ENCODE results near the gene NR1H3.
"Not testable (repeated sequence)": the region's sequence is repeated elsewhere in the genome, so short reads cannot be mapped to it uniquely, and the experiment has no call there.

Gene NR1H3

GRCh38 chr11:47257517-47258316 lies at the start of gene NR1H3:
TSS of gene NR1H3 (plus strand) at chr11:47257996. CDS start at chr11:47259217, 1,221 bp downstream.
- no peaks in the 10 kb centered on the region for H3K36me3 ChIP-seq (ENCODE audit: control insufficient read depth in 1 of 2, insufficient read depth in 2 of 2, low read length in 2 of 2)
- H3K9me3 ChIP-seq (ENCODE audit: control insufficient read depth in 1 of 2, low read length in 2 of 2), result no peaks in the 10 kb centered on the region
- peaks cover 27 to 50% of the 10 kb centered on the region in 2 donors for H3K4me1 ChIP-seq (ENCODE audit: control insufficient read depth in 1 of 2, insufficient read depth in 2 of 2, low read length in 2 of 2)
- no peaks in the 10 kb centered on the region for H3K27me3 ChIP-seq (ENCODE audit: low read depth, low read length)
- peak within 1 kb of the TSS; percentile 48 to 66 for H3K4me3 ChIP-seq (ENCODE audit: low read depth in 1 of 2, low read length in 2 of 2)
- H3K27ac ChIP-seq (ENCODE audit: low read length), result peak within 1 kb of the TSS; percentile 80

GRCh38 chr11:47208008-47208552 lies 49.7 kb upstream of the NR1H3 start:
- not testable (repeated sequence) for H3K9me3 ChIP-seq (ENCODE audit: control insufficient read depth in 1 of 2, low read length in 2 of 2); H3K27me3 ChIP-seq (ENCODE audit: low read depth, low read length); H3K36me3 ChIP-seq (ENCODE audit: control insufficient read depth in 1 of 2, insufficient read depth in 2 of 2, low read length in 2 of 2); H3K4me1 ChIP-seq (ENCODE audit: control insufficient read depth in 1 of 2, insufficient read depth in 2 of 2, low read length in 2 of 2); H3K4me3 ChIP-seq (ENCODE audit: low read depth in 1 of 2, low read length in 2 of 2); H3K27ac ChIP-seq (ENCODE audit: low read length)

- no peak overlapping the region for H3K27ac ChIP-seq (ENCODE audit: low read length)
- no peaks in the 10 kb centered on the region for H3K27me3 ChIP-seq (ENCODE audit: low read depth, low read length)
- peaks cover 0 to 2% of the 10 kb centered on the region in 2 donors for H3K4me1 ChIP-seq (ENCODE audit: control insufficient read depth in 1 of 2, insufficient read depth in 2 of 2, low read length in 2 of 2)
- no peaks in the 10 kb centered on the region for H3K36me3 ChIP-seq (ENCODE audit: control insufficient read depth in 1 of 2, insufficient read depth in 2 of 2, low read length in 2 of 2)
- H3K9me3 ChIP-seq (ENCODE audit: control insufficient read depth in 1 of 2, low read length in 2 of 2), result no peaks in the 10 kb centered on the region
- H3K4me3 ChIP-seq (ENCODE audit: low read depth in 1 of 2, low read length in 2 of 2), result no peak overlapping the region
Measured at GRCh38 chr11:47208628-47209027, 49.2 kb upstream of the NR1H3 start.

GRCh38 chr11:47212938-47213337 lies 44.9 kb upstream of the NR1H3 start:
- peaks cover 0 to 6% of the 10 kb centered on the region in 2 donors for H3K36me3 ChIP-seq (ENCODE audit: control insufficient read depth in 1 of 2, insufficient read depth in 2 of 2, low read length in 2 of 2)
- no peak overlapping the region for H3K27ac ChIP-seq (ENCODE audit: low read length)
- H3K27me3 ChIP-seq (ENCODE audit: low read depth, low read length), result no peaks in the 10 kb centered on the region
- H3K9me3 ChIP-seq (ENCODE audit: control insufficient read depth in 1 of 2, low read length in 2 of 2), result no peaks in the 10 kb centered on the region
- H3K4me3 ChIP-seq (ENCODE audit: low read depth in 1 of 2, low read length in 2 of 2), result no peak overlapping the region
- H3K4me1 ChIP-seq (ENCODE audit: control insufficient read depth in 1 of 2, insufficient read depth in 2 of 2, low read length in 2 of 2), result peaks cover 0 to 15% of the 10 kb centered on the region in 2 donors

DNA sequence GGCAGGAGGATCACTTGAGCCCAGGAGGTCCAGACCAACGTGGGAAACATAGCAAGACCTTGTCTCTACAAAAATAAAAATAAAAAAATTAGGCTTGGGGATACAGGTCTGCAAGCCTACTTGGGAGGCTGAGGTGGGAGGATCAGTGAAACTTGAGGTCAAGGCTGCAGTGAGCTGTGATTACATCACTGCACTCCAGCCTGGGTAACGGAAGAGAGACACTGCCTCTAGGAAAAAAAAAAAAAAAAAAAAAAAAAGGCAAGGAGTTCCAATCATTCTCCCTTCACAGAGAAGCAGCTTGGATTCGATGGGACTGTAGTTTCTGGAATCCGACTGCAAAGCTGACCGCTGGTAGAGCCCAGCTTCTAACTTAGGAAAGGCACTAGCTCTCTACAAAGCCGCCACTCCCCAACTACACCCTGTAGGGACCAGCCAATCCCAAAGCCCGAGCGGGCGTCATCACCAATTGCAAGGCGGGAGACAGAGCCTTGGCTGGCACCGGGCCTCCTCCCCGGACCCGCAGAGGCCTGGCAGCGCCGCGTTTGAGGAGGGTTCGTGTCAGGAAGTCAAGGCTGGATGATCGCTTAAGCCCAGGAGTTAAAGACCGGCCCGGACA lies 43.7 kb upstream of the NR1H3 start:
- H3K27me3 ChIP-seq (ENCODE audit: low read depth, low read length), result no peaks in the 10 kb centered on the region
- H3K9me3 ChIP-seq (ENCODE audit: control insufficient read depth in 1 of 2, low read length in 2 of 2), result no peaks in the 10 kb centered on the region
- peaks cover 0 to 11% of the 10 kb centered on the region in 2 donors for H3K36me3 ChIP-seq (ENCODE audit: control insufficient read depth in 1 of 2, insufficient read depth in 2 of 2, low read length in 2 of 2)
- H3K4me1 ChIP-seq (ENCODE audit: control insufficient read depth in 1 of 2, insufficient read depth in 2 of 2, low read length in 2 of 2), result peaks cover 0 to 21% of the 10 kb centered on the region in 2 donors
- peak overlapping the region; percentile 79 to 95 for H3K4me3 ChIP-seq (ENCODE audit: low read depth in 1 of 2, low read length in 2 of 2)
- H3K27ac ChIP-seq (ENCODE audit: low read length), result peak overlapping the region; percentile 96

DNA sequence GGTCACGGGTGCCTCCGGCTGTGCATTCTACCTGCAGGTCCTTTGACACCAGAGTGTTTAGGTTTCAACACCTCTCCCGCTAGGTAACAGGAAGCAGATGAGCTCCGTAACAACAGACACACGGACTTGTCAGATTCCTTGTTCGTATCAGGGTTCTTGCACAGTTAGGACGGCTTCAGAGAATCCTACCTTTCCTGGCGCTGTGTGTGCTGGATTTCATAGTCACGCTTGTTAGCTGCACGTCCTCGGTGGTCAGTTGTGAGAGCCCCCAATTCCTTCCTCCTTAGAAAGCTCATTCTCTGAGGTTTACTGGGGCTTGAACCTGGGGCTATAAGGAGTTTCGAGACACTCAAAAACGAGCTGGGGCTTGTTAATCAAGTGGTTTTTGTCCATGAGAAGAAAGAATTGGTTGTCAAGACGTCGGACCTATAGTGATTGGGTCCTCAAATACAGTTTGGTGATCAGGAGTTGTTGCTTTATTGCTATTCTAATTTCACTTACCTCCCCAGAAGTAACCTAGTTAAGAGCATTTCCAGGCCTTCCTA lies 42.4 kb upstream of the NR1H3 start:
- peak overlapping the region; percentile 79 to 95 for H3K4me3 ChIP-seq (ENCODE audit: low read depth in 1 of 2, low read length in 2 of 2)
- peak overlapping the region; percentile 96 for H3K27ac ChIP-seq (ENCODE audit: low read length)
- no peaks in the 10 kb centered on the region for H3K9me3 ChIP-seq (ENCODE audit: control insufficient read depth in 1 of 2, low read length in 2 of 2)
- H3K36me3 ChIP-seq (ENCODE audit: control insufficient read depth in 1 of 2, insufficient read depth in 2 of 2, low read length in 2 of 2), result peaks cover 0 to 11% of the 10 kb centered on the region in 2 donors
- H3K27me3 ChIP-seq (ENCODE audit: low read depth, low read length), result no peaks in the 10 kb centered on the region
- peaks cover 0 to 25% of the 10 kb centered on the region in 2 donors for H3K4me1 ChIP-seq (ENCODE audit: control insufficient read depth in 1 of 2, insufficient read depth in 2 of 2, low read length in 2 of 2)

GRCh38 chr11:47216121-47216798 lies 41.5 kb upstream of the NR1H3 start:
- H3K4me1 ChIP-seq (ENCODE audit: control insufficient read depth in 1 of 2, insufficient read depth in 2 of 2, low read length in 2 of 2), result peaks cover 0 to 28% of the 10 kb centered on the region in 2 donors

GRCh38 chr11:47220401-47220821 lies 37.4 kb upstream of the NR1H3 start:
- no peak overlapping the region for H3K4me3 ChIP-seq (ENCODE audit: low read depth in 1 of 2, low read length in 2 of 2)
- H3K27me3 ChIP-seq (ENCODE audit: low read depth, low read length), result no peaks in the 10 kb centered on the region
- H3K27ac ChIP-seq (ENCODE audit: low read length), result no peak overlapping the region
- H3K4me1 ChIP-seq (ENCODE audit: control insufficient read depth in 1 of 2, insufficient read depth in 2 of 2, low read length in 2 of 2), result peaks cover 0 to 25% of the 10 kb centered on the region in 2 donors
- no peaks in the 10 kb centered on the region for H3K9me3 ChIP-seq (ENCODE audit: control insufficient read depth in 1 of 2, low read length in 2 of 2)
- peaks cover 0 to 13% of the 10 kb centered on the region in 2 donors for H3K36me3 ChIP-seq (ENCODE audit: control insufficient read depth in 1 of 2, insufficient read depth in 2 of 2, low read length in 2 of 2)

More at GRCh38 chr11:47216121-47216798, 41.5 kb upstream of the NR1H3 start:
- no peaks in the 10 kb centered on the region for H3K27me3 ChIP-seq (ENCODE audit: low read depth, low read length)
- peak overlapping the region; percentile 79 to 95 for H3K4me3 ChIP-seq (ENCODE audit: low read depth in 1 of 2, low read length in 2 of 2)
- H3K27ac ChIP-seq (ENCODE audit: low read length), result peak overlapping the region; percentile 96
- H3K9me3 ChIP-seq (ENCODE audit: control insufficient read depth in 1 of 2, low read length in 2 of 2), result no peaks in the 10 kb centered on the region
- H3K36me3 ChIP-seq (ENCODE audit: control insufficient read depth in 1 of 2, insufficient read depth in 2 of 2, low read length in 2 of 2), result peaks cover 0 to 11% of the 10 kb centered on the region in 2 donors

GRCh38 chr11:47222696-47223095 lies 35.1 kb upstream of the NR1H3 start:
- Histone ChIP-seq H3K27ac (ENCODE audit: low read length) (no peak overlapping the region), H3K36me3 (ENCODE audit: control insufficient read depth in 1 of 2, insufficient read depth in 2 of 2, low read length in 2 of 2) (peaks cover 0 to 25% of the 10 kb centered on the region in 2 donors)

DNA sequence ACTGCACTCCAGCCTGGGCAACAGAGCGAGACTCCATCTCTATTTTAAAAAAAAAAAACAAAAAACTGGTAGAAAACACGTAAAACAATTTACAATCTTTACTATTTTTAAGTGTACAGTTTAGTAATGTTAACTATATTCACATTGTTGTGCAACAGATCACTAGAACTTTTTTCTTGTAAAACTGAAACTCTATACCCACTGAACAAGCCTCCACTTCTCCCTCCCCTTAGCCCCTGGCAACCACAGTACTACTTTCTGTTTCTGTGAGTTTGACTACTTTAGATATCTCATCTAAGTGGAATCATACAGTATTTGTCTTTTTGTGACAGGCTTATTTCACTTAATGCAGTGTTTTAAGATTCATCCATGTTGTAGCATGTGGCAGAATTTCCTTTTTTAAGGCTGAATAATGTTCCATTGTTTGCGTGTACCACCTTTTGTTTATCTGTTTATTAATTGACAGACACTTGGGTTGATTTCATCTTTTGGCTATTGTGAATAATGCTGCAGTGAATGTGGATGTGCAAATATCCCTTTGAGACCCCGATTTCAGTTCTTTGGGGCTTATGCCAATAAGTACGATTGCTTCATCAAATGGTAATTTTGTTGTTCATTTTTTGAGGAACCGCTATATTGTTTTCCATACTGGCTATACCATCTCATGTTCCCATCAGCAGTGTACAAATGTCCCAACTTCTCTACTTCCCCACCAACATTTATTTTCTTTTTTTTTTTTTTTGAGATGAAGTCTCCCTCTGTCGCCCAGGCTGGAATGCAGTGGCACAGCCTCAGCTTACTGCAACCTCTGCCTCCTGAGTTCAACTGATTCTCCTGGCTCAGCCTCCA lies 32.0 kb upstream of the NR1H3 start:
- Histone ChIP-seq H3K9me3 (ENCODE audit: control insufficient read depth in 1 of 2, low read length in 2 of 2) (no peaks in the 10 kb centered on the region), H3K36me3 (ENCODE audit: control insufficient read depth in 1 of 2, insufficient read depth in 2 of 2, low read length in 2 of 2) (peaks cover 10 to 39% of the 10 kb centered on the region in 2 donors), H3K4me1 (ENCODE audit: control insufficient read depth in 1 of 2, insufficient read depth in 2 of 2, low read length in 2 of 2) (no peaks in the 10 kb centered on the region), H3K27ac (ENCODE audit: low read length) (no peak overlapping the region), H3K4me3 (ENCODE audit: low read depth in 1 of 2, low read length in 2 of 2) (no peak overlapping the region), H3K27me3 (ENCODE audit: low read depth, low read length) (no peaks in the 10 kb centered on the region)

More at GRCh38 chr11:47222696-47223095, 35.1 kb upstream of the NR1H3 start:
- Histone ChIP-seq H3K27me3 (ENCODE audit: low read depth, low read length) (no peaks in the 10 kb centered on the region), H3K9me3 (ENCODE audit: control insufficient read depth in 1 of 2, low read length in 2 of 2) (no peaks in the 10 kb centered on the region), H3K4me3 (ENCODE audit: low read depth in 1 of 2, low read length in 2 of 2) (no peak overlapping the region), H3K4me1 (ENCODE audit: control insufficient read depth in 1 of 2, insufficient read depth in 2 of 2, low read length in 2 of 2) (peaks cover 0 to 16% of the 10 kb centered on the region in 2 donors)

Data from muscle layer of duodenum (tissue), 2 donors.